HEK293 (cell line): ENCODE measurements around the gene TTC27.

ENCODE experiments used
- CTCF ChIA-PET: fragments of 350-600 bp; formaldehyde crosslinking; extraction: SDS; loops from one replicate; lab custom pipeline; 2021; ENCODE audit warnings: antibody characterized with exemption; lab: Yijun Ruan, JAX
- POLR2A ChIA-PET: fragments of 300-600 bp; formaldehyde crosslinking; extraction: SDS; loops from one replicate; lab custom pipeline; 2020; ENCODE audit warnings: antibody characterized with exemption, inconsistent platforms; lab: Yijun Ruan, JAX
- H3K27ac ChIP-seq: fragments of 200-500 bp; sonication (Bioruptor generic); 2 replicates; pipeline ENCODE4 v1.5.1; 2014; ENCODE audit warnings: low read depth, low read length, control low read depth, inconsistent platforms; ENCODE audit errors: extremely low read depth
- H3K36me3 ChIP-seq, 2 experiments: fragments of 200-500 bp in 1 of 2; sonication (Bioruptor generic) in 1 of 2; 1 replicate in 1 of 2; 2 replicates in 1 of 2; pipeline ENCODE4 v1.5.1; 2014 to 2017; ENCODE audit warnings: inconsistent platforms in 2 of 2, low read length in 2 of 2; ENCODE audit not compliant: control insufficient read depth in 2 of 2, insufficient read depth in 1 of 2
- H3K4me1 ChIP-seq: fragments of 200-500 bp; sonication (Bioruptor generic); 2 replicates; pipeline ENCODE4 v1.5.1; 2014; ENCODE audit warnings: mild to moderate bottlenecking, low read length, inconsistent platforms; ENCODE audit not compliant: control insufficient read depth, insufficient read depth
- H3K4me3 ChIP-seq: 2 replicates; pipeline ENCODE4 v1.5.1; 2011; ENCODE audit warnings: low read depth, mild to moderate bottlenecking, control low read depth, low read length, moderate library complexity
- H3K9me3 ChIP-seq: fragments of 200-500 bp; sonication (Bioruptor generic); 2 replicates; pipeline ENCODE4 v1.5.1; 2014; ENCODE audit warnings: low read depth, low read length, inconsistent platforms; ENCODE audit not compliant: control insufficient read depth, insufficient read depth
- GFI1B ChIP-seq: fragments of 450-650 bp; formaldehyde crosslinking; IDR thresholded peaks from 2 replicates; pipeline ENCODE4 v1.5.1; 2016; ENCODE audit warnings: missing biosample characterization, missing genetic modification characterization
- GLI2 ChIP-seq: fragments of 450-650 bp; formaldehyde crosslinking; IDR thresholded peaks from 2 replicates; pipeline ENCODE4; 2017; ENCODE audit warnings: missing biosample characterization, missing genetic modification characterization, low read depth, borderline replicate concordance
- GLIS1 ChIP-seq: fragments of 450-650 bp; formaldehyde crosslinking; IDR thresholded peaks from 2 replicates; pipeline ENCODE4 v1.5.1; 2016; ENCODE audit warnings: missing biosample characterization, missing genetic modification characterization
- HOXA7 ChIP-seq: sonication (generic); formaldehyde crosslinking; IDR thresholded peaks from 2 replicates; pipeline ENCODE4 v1.8.1; 2022; ENCODE audit warnings: missing genetic modification reagents, borderline replicate concordance
- HOXC10 ChIP-seq: sonication (generic); formaldehyde crosslinking; IDR thresholded peaks from 2 replicates; pipeline ENCODE4 v1.8.1; 2023; ENCODE audit warnings: mild to moderate bottlenecking, missing genetic modification reagents
- HOXD13 ChIP-seq: sonication (generic); formaldehyde crosslinking; IDR thresholded peaks from 2 replicates; pipeline ENCODE4 v1.8.0; 2022; ENCODE audit warnings: missing genetic modification reagents, borderline replicate concordance
- KLF1 ChIP-seq: fragments of 450-650 bp; formaldehyde crosslinking; IDR thresholded peaks from 2 replicates; pipeline ENCODE4 v1.5.1; 2016; ENCODE audit warnings: missing biosample characterization, missing genetic modification characterization
- KLF7 ChIP-seq: fragments of 450-650 bp; formaldehyde crosslinking; IDR thresholded peaks from 2 replicates; pipeline ENCODE4 v1.5.1; 2016; ENCODE audit warnings: missing biosample characterization, missing genetic modification characterization, borderline replicate concordance
- SCRT2 ChIP-seq: fragments of 450-650 bp; formaldehyde crosslinking; IDR thresholded peaks from 2 replicates; pipeline ENCODE4 v1.5.1; 2016; ENCODE audit warnings: missing biosample characterization, missing genetic modification characterization
- SP2 ChIP-seq: fragments of 450-650 bp; formaldehyde crosslinking; IDR thresholded peaks from 2 replicates; pipeline ENCODE4 v1.5.1; 2016; ENCODE audit warnings: missing biosample characterization, missing genetic modification characterization
- SP3 ChIP-seq: fragments of 450-650 bp; formaldehyde crosslinking; IDR thresholded peaks from 2 replicates; pipeline ENCODE4 v1.5.1; 2016; ENCODE audit warnings: missing biosample characterization, missing genetic modification characterization
- ZBTB7A ChIP-seq: fragments of 450-650 bp; formaldehyde crosslinking; IDR thresholded peaks from 2 replicates; pipeline ENCODE4 v1.5.1; 2016; ENCODE audit warnings: low read depth, missing biosample characterization, missing genetic modification characterization
- ZNF112 ChIP-seq: fragments of 450-650 bp; formaldehyde crosslinking; IDR thresholded peaks from 2 replicates; pipeline ENCODE4 v1.5.0; 2017; ENCODE audit warnings: missing biosample characterization, missing genetic modification characterization
- ZNF146 ChIP-seq: fragments of 450-650 bp; formaldehyde crosslinking; IDR thresholded peaks from 2 replicates; pipeline ENCODE4 v1.5.1; 2016; ENCODE audit warnings: missing biosample characterization, missing genetic modification characterization
- ZNF155 ChIP-seq: fragments of 450-650 bp; formaldehyde crosslinking; IDR thresholded peaks from 2 replicates; pipeline ENCODE4 v1.5.1; 2016; ENCODE audit warnings: missing biosample characterization, missing genetic modification characterization
- ZNF18 ChIP-seq: fragments of 450-650 bp; formaldehyde crosslinking; IDR thresholded peaks from 2 replicates; pipeline ENCODE4 v1.5.1; 2016; ENCODE audit warnings: missing biosample characterization, missing genetic modification characterization
- ZNF221 ChIP-seq: fragments of 450-650 bp; formaldehyde crosslinking; IDR thresholded peaks from 2 replicates; pipeline ENCODE4 v1.5.1; 2017; ENCODE audit warnings: missing biosample characterization, missing genetic modification characterization, borderline replicate concordance
- ZNF266 ChIP-seq: fragments of 450-650 bp; formaldehyde crosslinking; IDR thresholded peaks from 2 replicates; pipeline ENCODE4 v1.5.1; 2016; ENCODE audit warnings: missing biosample characterization, missing genetic modification characterization, low read depth
- ZNF302 ChIP-seq: fragments of 450-650 bp; formaldehyde crosslinking; IDR thresholded peaks from 2 replicates; pipeline ENCODE4 v1.5.1; 2016; ENCODE audit warnings: missing biosample characterization, missing genetic modification characterization, low read depth
- ZNF521 ChIP-seq: fragments of 450-650 bp; formaldehyde crosslinking; IDR thresholded peaks from 2 replicates; pipeline ENCODE4 v1.5.1; 2017; ENCODE audit warnings: missing biosample characterization, mild to moderate bottlenecking, missing genetic modification characterization
- ZNF529 ChIP-seq: fragments of 450-650 bp; formaldehyde crosslinking; IDR thresholded peaks from 2 replicates; pipeline ENCODE4 v1.5.1; 2017; ENCODE audit warnings: missing genetic modification characterization, missing biosample characterization; ENCODE audit not compliant: insufficient replicate concordance
- ZNF544 ChIP-seq: fragments of 450-650 bp; formaldehyde crosslinking; IDR thresholded peaks from 2 replicates; pipeline ENCODE4 v1.5.0; 2017; ENCODE audit warnings: missing biosample characterization, missing genetic modification characterization
- ZNF571 ChIP-seq: fragments of 450-650 bp; formaldehyde crosslinking; IDR thresholded peaks from 2 replicates; pipeline ENCODE4 v1.5.0; 2017; ENCODE audit warnings: missing biosample characterization, missing genetic modification characterization
- ZNF585B ChIP-seq: fragments of 450-650 bp; formaldehyde crosslinking; IDR thresholded peaks from 2 replicates; pipeline ENCODE4 v1.5.1; 2016; ENCODE audit warnings: missing biosample characterization, missing genetic modification characterization
- ZNF629 ChIP-seq: fragments of 450-650 bp; formaldehyde crosslinking; IDR thresholded peaks from 2 replicates; pipeline ENCODE4 v1.5.1; 2017; ENCODE audit warnings: missing biosample characterization, missing genetic modification characterization
- ZNF677 ChIP-seq: fragments of 450-650 bp; IDR thresholded peaks from 2 replicates; pipeline ENCODE4 v1.5.0; 2018; ENCODE audit warnings: missing biosample characterization, mild to moderate bottlenecking, missing genetic modification characterization, moderate library complexity
- ZNF747 ChIP-seq: fragments of 450-650 bp; formaldehyde crosslinking; IDR thresholded peaks from 2 replicates; pipeline ENCODE4 v1.5.1; 2016; ENCODE audit warnings: missing biosample characterization, missing genetic modification characterization
- ZSCAN16 ChIP-seq: fragments of 450-650 bp; formaldehyde crosslinking; IDR thresholded peaks from 2 replicates; pipeline ENCODE4 v1.5.1; 2016; ENCODE audit warnings: missing biosample characterization, missing genetic modification characterization
- ZSCAN23 ChIP-seq: fragments of 450-650 bp; formaldehyde crosslinking; IDR thresholded peaks from 2 replicates; pipeline ENCODE4 v1.5.1; 2016; ENCODE audit warnings: missing biosample characterization, missing genetic modification characterization
- TF ChIP-seq, protein P1 (sequence below): fragments of 450-650 bp; formaldehyde crosslinking; IDR thresholded peaks from 2 replicates; pipeline ENCODE4 v1.5.1; 2016; ENCODE audit warnings: missing biosample characterization, missing genetic modification characterization
- TF ChIP-seq, protein P2 (sequence below): fragments of 450-650 bp; formaldehyde crosslinking; IDR thresholded peaks from 2 replicates; pipeline ENCODE4 v1.5.1; 2016; ENCODE audit warnings: missing biosample characterization, missing genetic modification characterization
- TF ChIP-seq, protein P3 (sequence below): fragments of 450-650 bp; formaldehyde crosslinking; IDR thresholded peaks from 2 replicates; pipeline ENCODE4 v1.5.1; 2016; ENCODE audit warnings: missing biosample characterization, missing genetic modification characterization

TTC27 gene

DNA sequence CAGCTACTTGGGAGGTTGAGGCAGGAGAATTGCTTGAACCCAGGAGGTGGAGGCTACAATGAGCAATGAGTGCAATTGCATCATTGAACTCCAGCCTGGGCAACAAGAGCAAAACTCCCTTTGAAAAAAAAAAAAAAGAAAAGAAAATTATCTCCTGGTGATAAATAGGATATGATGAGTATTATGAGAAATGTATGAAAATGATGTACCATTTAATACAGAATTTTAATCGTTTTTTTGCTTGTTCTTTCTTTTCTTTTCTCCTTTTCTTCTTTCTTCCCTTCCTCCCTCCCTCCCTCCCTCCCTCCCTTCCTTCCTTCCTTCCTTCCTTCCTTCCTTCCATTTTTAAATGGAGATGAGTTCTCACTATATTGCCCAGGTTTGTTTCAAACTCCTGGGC, 40.4 kb downstream of the TTC27 start:
- no peak for TF ChIP-seq ZNF155 (tag by site-specific recombination)
- TF ChIP-seq ZNF677 (tag by site-specific recombination) = no peak
- no peak for TF ChIP-seq ZNF302 (tag by site-specific recombination)
- TF ChIP-seq ZNF529 (tag by site-specific recombination) = no peak
- no peak for TF ChIP-seq ZNF747 (tag by site-specific recombination)
- TF ChIP-seq HOXA7 (CRISPR knock-in tag) = no peak
- no peak for TF ChIP-seq GFI1B (tag by site-specific recombination)
- no peak for TF ChIP-seq HOXC10
- no peak for TF ChIP-seq ZNF585B (tag by site-specific recombination)
- no peak for TF ChIP-seq ZNF146 (tag by site-specific recombination)
- TF ChIP-seq ZBTB7A (tag by site-specific recombination) = no peak
- TF ChIP-seq ZSCAN23 (tag by site-specific recombination) = no peak
- no peak for TF ChIP-seq ZSCAN16 (tag by site-specific recombination)
- TF ChIP-seq, protein P1, sequence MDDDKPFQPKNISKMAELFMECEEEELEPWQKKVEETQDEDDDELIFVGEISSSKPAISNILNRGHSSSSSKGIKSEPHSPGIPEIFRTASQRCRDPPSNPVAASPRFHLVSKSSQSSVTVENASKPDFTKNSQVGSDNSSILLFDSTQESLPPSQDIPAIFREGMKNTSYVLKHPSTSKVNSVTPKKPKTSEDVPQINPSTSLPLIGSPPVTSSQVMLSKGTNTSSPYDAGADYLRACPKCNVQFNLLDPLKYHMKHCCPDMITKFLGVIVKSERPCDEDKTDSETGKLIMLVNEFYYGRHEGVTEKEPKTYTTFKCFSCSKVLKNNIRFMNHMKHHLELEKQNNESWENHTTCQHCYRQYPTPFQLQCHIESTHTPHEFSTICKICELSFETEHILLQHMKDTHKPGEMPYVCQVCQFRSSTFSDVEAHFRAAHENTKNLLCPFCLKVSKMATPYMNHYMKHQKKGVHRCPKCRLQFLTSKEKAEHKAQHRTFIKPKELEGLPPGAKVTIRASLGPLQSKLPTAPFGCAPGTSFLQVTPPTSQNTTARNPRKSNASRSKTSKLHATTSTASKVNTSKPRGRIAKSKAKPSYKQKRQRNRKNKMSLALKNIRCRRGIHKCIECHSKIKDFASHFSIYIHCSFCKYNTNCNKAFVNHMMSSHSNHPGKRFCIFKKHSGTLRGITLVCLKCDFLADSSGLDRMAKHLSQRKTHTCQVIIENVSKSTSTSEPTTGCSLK = no peak
- TF ChIP-seq ZNF266 (tag by site-specific recombination) = no peak
- TF ChIP-seq ZNF571 (tag by site-specific recombination) = no peak
- TF ChIP-seq ZNF221 (tag by site-specific recombination) = no peak
- TF ChIP-seq ZNF544 (tag by site-specific recombination) = no peak
- TF ChIP-seq, all 188 proteins: peak for 0
- peaks cover 4 to 6% of the 10 kb centered on the region in 2 experiments for H3K36me3 ChIP-seq
- no peaks in the 10 kb centered on the region for H3K9me3 ChIP-seq
- H3K4me3 ChIP-seq = no peak overlapping the region
- CTCF ChIA-PET = no interaction called here
- POLR2A ChIA-PET = no interaction called here
- H3K4me1 ChIP-seq = no peaks in the 10 kb centered on the region
- no peak overlapping the region for H3K27ac ChIP-seq

GRCh38 chr2:32671885-32672533, 44.2 kb downstream of the TTC27 start:
- POLR2A ChIA-PET = no interaction called here
- H3K36me3 ChIP-seq = peaks cover 4 to 7% of the 10 kb centered on the region in 2 experiments
- no peaks in the 10 kb centered on the region for H3K9me3 ChIP-seq
- no peaks in the 10 kb centered on the region for H3K4me1 ChIP-seq
- H3K27ac ChIP-seq = no peak overlapping the region
- no peak overlapping the region for H3K4me3 ChIP-seq
- CTCF ChIA-PET = interaction anchor here (0.6 to 0.8 kb wide), 2 partner anchors 9 to 70 kb away, joined by 3 read pairs; no protein-coding TSS in a partner anchor
- TF ChIP-seq KLF1 (tag by site-specific recombination) (no peak), GLI2 (tag by site-specific recombination) (no peak), HOXD13 (CRISPR knock-in tag) (no peak), ZNF629 (tag by site-specific recombination) (no peak), SP2 (tag by site-specific recombination) (no peak), ZNF521 (tag by site-specific recombination) (no peak), ZNF18 (tag by site-specific recombination) (no peak), ZNF112 (tag by site-specific recombination) (no peak), SCRT2 (tag by site-specific recombination) (no peak), SP3 (tag by site-specific recombination) (no peak), KLF7 (tag by site-specific recombination) (no peak), GLIS1 (no peak)
- TF ChIP-seq, protein P2, sequence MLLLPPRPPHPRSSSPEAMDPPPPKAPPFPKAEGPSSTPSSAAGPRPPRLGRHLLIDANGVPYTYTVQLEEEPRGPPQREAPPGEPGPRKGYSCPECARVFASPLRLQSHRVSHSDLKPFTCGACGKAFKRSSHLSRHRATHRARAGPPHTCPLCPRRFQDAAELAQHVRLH (tag by site-specific recombination) = no peak
- TF ChIP-seq, protein P3, sequence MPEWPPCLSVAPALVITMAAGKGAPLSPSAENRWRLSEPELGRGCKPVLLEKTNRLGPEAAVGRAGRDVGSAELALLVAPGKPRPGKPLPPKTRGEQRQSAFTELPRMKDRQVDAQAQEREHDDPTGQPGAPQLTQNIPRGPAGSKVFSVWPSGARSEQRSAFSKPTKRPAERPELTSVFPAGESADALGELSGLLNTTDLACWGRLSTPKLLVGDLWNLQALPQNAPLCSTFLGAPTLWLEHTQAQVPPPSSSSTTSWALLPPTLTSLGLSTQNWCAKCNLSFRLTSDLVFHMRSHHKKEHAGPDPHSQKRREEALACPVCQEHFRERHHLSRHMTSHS (tag by site-specific recombination) = no peak
